ENCODE measurements around the gene DPM3.
"Not testable (repeated sequence)": the region's sequence is repeated elsewhere in the genome, so short reads cannot be mapped to it uniquely, and the experiment has no call there.

DPM3 gene

GRCh38 chr1:155175281-155175926 lies 35.1 kb upstream of the DPM3 start:
- no peak for DNase-seq

DNA sequence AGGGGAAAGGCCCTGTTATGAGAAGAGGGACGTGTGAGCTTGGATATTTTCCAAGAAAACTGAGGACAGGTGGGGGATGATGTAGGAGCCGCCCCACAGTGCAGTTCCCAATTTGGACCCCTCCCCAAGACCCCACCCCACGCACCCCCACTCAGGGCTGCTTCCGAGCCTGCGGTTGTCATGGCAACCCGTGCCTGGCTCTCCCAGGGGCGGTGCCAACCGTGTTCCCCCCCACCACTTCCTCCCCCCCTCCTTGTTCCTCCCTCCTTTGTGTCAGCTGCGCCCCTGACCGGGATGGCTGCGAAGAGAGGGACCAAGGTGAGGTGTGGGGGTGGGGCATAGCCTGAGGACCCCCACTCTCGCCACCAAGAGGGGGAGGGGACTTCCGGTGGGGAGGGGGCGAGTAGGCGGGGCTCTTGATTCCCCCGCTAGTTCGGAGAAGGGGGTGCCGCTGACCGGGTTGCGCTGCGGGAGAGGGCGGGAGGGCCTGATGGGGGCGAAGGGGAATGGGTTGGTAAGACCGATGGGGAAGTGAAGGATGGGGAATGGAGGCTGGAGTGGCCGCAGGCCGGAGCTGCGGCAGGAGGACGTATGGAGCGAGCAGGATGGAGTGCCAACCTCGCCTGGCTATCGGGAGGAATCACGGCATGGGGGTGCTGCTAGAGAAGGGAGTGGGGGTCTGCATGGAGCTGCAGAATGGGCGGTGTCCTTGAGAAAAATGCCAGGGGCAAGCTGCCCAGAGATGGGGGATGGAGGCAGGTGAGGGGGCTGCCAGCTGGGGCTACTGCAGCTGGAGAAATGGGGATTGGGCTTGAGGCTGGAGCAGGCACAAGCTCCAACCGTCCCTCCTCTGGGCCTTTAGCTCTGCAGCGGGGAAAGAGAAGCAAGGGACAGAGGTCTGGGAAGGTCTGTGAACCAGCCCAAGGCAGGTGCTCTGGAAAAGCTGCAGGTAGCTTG lies 34.3 kb upstream of the DPM3 start:
- peak; percentile 49 for DNase-seq

GRCh38 chr1:155173478-155174323 lies 33.4 kb upstream of the DPM3 start, which contains the start of gene TRIM46:
Gene TRIM46, plus strand, starts transcription at chr1:155173849. Its CDS starts 118 bp downstream, at chr1:155173967.
- peak; percentile 78 for DNase-seq

DNA sequence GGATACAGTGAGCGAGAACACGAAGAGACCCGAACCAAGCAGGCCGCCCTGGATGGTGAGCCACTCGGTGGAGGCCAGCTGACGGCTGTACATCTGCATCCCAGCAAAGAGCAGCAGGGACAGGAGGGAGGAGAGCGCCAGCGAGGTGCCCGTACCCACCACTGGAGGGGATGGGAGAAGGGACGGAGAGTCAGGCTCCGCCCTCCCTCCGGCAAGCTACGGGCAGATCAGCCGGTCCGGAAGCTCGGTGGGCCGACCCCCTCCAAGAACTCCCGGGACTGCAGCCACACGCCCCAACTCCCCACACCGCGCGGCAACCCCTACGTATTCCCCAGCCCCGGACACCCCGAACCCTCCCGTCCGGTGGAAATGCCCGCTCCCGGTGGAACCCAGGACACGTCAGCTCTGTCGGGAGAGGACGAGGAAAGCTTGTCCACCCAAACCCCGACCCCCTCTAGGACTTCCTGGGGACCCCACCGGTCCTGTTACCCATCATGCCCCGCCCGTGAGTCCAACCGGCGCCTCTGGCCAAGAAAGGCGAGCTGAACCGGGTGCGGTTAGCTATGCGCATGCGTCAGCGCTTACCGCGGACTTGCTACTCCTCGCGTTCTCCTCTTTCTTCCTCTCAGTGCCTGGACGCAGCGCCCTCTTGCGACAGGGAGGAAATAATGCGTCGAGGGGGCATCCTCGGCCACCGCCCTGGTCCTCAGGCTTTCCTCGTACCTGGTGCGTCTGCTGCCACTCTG lies 32.6 kb upstream of the DPM3 start, which contains the start of gene KRTCAP2:
Gene KRTCAP2 (minus strand): TSS at position 573 of the 746 bp plus-strand sequence. CDS start 80 bp downstream, at position 493.
- peak; percentile 96 for DNase-seq

DNA sequence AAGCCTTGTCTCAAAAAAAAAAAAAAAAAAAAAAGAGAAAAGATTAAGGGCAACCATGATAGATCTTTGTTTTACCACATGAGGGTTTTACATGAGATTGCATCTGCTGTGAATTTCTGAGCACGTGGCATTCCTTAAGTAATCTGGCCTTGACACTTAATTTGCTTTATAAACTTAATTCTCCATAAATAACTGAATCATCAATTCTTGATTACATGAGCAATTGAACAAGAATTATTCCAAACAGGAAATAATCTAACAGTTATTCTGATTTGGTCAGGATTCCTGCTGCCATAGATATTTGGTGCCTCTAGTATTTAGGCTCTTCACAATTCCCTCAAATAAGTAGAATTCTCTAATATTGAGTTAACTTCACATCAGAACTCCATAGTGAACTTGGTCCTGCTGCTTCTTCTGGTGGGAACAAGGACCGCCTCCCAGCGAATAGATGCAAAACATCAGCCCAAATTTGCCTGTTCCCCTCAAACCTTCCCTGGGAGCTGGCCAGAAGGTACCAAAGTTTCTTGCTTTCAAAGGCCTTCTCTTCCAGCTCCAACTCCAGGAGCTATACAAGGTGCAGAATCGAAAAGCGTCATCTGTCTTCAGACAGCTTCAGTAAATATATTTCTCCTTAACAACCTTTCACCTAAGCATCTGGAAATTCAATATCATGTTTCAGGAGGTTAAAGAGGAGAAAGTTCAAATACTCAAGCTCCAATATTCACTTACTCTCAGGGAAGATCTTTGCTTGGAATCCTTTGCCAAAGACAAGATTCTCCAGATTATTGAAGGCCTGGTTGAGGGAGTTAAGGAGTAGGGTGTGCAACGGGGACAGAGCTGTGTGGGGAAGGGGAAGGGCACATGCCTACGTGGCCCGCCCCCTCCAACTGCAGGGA lies 31.8 kb upstream of the DPM3 start:
- peak; percentile 48 for DNase-seq

GRCh38 chr1:155170806-155171205 lies 30.5 kb upstream of the DPM3 start:
- no peak for DNase-seq

DNA sequence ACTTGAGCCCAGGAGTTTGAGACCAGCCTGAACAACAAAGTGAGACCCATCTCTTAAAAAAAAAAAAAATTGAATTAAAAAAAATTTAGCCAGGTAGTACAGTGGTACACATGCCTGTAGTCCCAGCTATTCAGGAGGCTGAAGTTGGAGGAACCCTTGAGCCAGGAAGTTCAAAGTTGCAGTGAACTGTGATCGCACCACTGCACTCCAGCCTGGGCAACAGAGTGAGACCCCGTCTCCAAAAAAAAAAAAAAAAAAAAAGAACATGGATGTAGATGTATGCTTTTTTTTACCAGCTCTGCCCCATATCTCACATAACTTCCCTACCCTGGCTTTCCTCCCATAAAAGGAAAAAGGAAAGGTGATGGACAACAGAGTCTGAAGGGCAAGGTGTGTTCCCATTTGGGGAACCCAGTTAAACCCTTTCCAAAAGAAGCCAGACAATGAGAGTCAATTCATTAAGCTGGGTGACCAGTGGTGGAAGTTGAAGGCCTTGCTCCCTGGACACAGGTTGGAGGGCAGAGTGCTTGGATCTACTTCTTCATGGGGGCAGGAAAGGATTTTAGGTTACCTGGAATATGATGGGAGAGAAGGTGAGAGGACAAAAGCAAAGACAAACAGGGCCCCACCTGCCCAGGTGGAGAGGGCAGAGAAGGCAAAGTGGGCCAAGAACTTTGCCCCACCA lies 29.9 kb upstream of the DPM3 start:
- no peak for DNase-seq

GRCh38 chr1:155169541-155169940 lies 29.2 kb upstream of the DPM3 start:
- DNase-seq: no peak

- no peak for DNase-seq
These were observed 28.3 kb upstream of the DPM3 start for GRCh38 chr1:155168456-155169210.

DNA sequence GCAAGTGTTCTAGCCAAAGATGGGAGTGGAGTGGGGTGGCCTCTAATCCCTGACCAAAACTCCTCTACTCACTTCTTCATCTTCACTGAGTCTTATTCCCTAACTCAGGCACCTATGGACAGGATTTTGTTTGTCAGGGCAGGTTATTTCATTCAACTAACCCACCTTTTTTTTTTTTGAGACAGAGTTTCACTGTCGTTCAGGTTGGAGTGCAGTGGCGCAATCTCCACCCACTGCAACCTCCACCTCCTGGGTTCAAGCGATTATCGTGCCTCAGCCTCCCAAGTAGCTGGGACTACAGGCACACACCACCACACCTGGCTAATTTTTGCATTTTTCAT lies 27.7 kb upstream of the DPM3 start:
- DNase-seq: not testable (repeated sequence)

- peak; percentile 88 for DNase-seq
These were observed 27.1 kb upstream of the DPM3 start for GRCh38 chr1:155167166-155168104.

- DNase-seq: no peak
These were observed 26.3 kb upstream of the DPM3 start for GRCh38 chr1:155166471-155167165.

GRCh38 chr1:155166051-155166470 lies 25.7 kb upstream of the DPM3 start:
- DNase-seq: no peak

DNA sequence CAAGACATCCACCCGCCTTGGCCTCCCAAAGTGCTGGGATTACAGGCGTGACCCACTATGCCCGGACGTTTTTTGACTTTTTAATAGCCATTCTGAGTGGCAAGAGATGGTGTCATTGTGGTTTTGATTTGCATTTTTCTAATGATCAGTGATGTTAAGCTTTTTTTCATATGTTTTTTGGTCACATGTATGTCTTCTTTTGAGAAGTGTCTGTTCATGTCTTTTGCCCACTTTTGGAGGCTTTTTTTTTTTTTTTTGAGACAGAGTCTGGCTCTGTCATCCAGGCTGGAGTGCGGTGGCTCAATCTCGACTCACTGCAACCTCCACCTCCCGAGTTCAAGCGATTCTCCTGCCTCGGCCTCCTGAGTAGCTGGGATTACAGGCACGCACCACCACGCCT lies 24.3 kb upstream of the DPM3 start:
- not testable (repeated sequence) for DNase-seq

- not testable (repeated sequence) for DNase-seq
These were observed 23.5 kb upstream of the DPM3 start for GRCh38 chr1:155163785-155164184.

- not testable (repeated sequence) for DNase-seq
These were observed 22.3 kb upstream of the DPM3 start for GRCh38 chr1:155162631-155163030.

GRCh38 chr1:155160128-155160527 lies 19.8 kb upstream of the DPM3 start:
- DNase-seq: no peak

DNA sequence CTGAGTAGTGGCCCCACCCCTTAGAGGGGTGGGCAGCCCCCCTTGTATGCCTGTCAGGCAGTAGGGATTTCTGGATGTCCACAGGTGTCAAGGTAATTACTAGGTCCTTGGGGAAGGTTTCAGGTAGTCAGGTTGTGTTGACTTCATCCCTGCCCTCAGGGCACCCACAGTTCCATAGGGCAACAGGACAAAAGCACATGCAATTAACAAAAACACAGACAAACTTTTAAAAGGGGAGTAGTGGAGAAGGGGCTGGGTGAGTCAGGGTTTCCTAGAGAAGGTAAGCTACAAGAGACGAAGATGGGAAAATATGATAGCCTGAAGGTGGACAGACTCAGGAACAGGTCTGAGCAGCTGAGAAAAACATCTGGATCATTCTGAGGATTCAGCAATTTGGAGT lies 18.7 kb upstream of the DPM3 start:
- no peak for DNase-seq

Measured in stimulated activated CD4-positive, alpha-beta T cell treated with anti-CD3 and anti-CD28 coated beads, Interleukin-4, amount 100 ng/mL, for 24 hours (primary cell).